K562 (cell line): ENCODE data around the gene NPHP3.

Experiments
- IFI16 ChIP-seq: fragments of 250-450 bp; sonication (Bioruptor Pico); IDR thresholded peaks from 2 replicates; pipeline ENCODE4 v2.1.2; 2022; ENCODE audit warnings: mild to moderate bottlenecking, inconsistent platforms
- TEAD1 ChIP-seq, 2 experiments: fragments of 450-650 bp in 1 of 2; sonication (generic) in 1 of 2; formaldehyde crosslinking; IDR thresholded peaks; 2 replicates each; pipeline versions ENCODE4 v1.4.0 to v1.8.0; 2020 to 2022; ENCODE audit warnings: mild to moderate bottlenecking in 2 of 2, missing genetic modification reagents in 1 of 2

GRCh38 chr3:132679911-132680310, 42.3 kb downstream of the NPHP3 start:
- no peak for TF ChIP-seq IFI16
- no peak for TF ChIP-seq TEAD1 (CRISPR knock-in tag; IDR thresholded peaks at IDR 0.05)
